NCI-H146 treated with DMSO at 0.1 percent for 48 hours (cell line): Measurements from ENCODE around the gene MIGA1.

Experiments used
- DNase-seq: peaks from one replicate; lab custom pipeline; 2025; ENCODE audit not compliant: unreplicated experiment; lab: John Stamatoyannopoulos, UW

The MIGA1 gene

DNA sequence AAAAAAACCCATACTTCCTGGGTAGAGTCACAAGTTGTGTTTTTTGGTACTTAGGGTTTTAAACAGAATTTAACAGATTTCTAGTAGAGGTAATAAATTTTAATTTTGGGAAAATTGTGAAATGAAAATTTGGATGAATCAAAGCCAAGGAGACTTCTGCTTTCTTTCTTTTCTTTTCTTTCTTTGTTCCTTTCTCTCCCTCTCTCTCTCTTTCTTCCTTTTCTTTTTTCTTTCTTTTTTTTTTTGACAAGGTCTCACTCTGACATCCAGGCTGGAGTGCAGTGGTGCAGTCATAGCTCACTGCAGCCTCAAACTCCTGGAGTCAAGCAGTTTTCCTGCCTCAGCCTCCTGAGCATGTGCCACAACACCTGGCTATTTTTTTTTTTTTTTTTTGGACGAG lies 62.1 kb downstream of the MIGA1 start:
- DNase-seq, result no peak

DNA sequence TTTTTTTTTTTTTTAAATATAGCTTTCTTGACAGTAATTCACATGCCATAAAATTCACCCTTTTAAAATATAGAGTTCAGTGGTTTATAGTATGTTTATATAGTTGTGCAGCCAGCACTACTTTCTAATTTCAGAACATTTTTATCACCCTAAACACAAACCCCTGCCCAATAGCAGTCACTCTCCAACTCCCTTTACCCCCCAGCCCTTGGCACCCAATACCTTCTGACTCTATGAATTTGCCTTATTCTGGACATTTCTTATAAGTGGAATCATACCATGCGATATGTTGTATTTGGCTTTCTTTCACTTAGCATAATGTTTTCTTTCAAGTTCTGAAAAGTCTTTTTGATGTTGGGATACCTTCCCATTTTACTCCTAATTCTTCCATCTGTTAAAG lies 66.5 kb downstream of the MIGA1 start:
- no peak for DNase-seq

DNA sequence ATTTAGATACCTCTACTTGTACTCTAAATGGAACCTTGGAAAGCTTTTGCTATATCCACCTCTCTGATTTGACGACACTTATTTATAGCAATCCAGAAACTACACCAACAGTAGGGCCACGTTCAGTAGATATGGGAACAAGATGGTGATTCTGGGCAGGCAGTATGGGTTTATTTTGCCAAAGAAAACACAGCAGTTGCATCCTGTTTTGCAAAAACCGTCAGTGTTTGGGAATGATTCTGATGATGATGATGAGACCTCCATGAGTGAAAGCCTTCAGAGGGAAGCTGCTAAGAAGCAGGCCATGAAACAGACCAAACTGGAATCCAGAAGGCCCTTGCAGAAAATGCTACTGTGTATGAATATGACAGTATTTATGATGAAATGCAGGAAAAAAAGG lies 67.5 kb downstream of the MIGA1 start:
- DNase-seq, result no peak

DNA sequence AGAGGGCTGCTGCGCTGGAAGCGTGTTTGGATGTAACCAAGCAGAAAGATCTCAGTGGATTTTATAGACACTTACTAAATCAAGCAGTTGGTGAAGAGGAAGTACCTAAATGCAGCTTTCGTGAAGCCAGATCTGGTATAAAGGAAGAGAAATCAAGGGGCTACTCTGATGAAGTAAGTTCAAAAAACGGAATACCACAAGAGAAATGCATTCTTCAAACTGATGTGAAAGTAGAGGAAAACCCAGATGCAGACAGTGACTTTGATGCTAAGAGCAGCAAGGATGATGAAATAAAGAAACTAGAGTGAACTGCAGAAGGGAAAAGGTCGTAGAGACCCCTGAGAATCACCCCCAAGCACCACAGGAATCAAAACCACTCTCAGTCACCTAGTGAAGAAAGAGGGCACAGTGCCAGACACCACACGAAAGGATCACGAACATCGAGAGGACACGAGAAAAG lies 68.2 kb downstream of the MIGA1 start:
- DNase-seq, result no peak

DNA sequence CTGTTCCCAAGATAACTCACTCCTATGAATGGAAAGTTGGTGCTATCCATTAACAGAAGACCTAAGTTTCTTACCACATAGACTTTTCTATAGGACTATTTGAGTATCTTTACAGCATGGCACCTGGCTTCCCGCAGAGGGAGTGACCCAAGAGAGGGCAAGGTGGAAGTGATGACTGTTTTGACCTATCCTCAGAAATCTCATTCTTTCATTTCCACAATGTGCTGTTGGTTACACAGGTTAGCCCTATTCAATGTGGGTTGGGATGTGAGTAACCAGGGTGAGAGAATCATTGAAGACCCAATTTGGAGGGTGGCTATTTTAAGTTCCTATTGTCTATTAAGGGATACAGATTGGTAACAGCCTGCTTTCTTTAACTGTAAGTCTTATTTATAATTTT lies 70.6 kb downstream of the MIGA1 start:
- DNase-seq, result no peak

DNA sequence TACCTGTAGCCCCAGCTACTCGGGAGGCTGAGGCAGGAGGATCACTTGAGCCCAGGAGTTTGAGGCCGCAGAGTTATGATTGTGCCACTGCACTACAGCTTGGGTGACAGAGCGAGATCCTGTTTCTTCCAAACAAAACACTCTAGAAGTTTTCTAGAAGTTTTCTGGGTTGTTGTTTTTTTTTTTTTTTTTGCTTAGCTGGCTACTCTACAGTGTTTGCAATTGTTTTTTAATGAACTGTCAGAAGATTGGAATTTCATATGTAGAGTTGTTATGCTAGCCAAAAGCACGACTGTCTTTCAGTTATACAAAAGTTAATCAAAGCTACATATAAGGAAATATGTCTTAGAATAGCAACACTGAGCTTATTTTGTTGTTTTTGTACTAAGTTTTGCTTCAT lies 78.1 kb downstream of the MIGA1 start:
- DNase-seq, result no peak

DNA sequence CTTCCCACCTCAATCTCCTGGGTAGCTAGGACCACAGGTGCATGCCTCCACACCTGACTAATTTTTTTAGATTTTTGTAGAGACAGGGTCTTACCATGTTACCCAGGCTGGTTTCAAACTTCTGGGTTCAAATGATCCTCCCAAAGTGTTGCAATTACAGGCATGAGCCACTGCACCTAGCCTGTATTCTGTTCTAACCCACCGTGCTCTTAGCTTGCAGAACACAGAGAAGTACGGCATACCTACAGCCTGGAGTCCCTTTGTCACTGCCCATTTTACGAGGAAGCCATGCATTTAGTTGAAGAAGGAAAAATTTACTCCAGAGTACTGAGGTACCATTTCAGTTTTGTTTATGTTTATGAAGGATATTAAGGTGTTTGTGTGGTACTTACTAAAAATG lies 79.3 kb downstream of the MIGA1 start:
- no peak for DNase-seq

DNA sequence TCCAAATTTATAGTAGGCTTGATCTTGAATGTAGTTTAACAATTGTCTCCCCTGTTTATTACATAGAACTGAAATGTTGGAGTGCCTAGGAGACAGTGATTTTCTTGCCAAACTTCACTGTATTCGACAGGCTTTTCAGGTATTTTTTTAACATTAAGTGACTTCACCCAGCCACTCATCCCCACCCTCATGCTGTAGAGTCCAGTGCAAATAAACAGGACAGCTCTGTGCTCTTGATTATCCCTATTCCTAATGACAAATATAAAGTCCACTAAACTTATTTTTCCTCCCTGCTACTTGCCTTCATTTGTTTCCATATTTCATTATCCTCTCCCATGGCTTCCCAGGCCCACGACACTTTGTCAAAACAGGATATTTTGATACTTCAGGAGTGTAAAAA lies 79.8 kb downstream of the MIGA1 start:
- no peak for DNase-seq

DNA sequence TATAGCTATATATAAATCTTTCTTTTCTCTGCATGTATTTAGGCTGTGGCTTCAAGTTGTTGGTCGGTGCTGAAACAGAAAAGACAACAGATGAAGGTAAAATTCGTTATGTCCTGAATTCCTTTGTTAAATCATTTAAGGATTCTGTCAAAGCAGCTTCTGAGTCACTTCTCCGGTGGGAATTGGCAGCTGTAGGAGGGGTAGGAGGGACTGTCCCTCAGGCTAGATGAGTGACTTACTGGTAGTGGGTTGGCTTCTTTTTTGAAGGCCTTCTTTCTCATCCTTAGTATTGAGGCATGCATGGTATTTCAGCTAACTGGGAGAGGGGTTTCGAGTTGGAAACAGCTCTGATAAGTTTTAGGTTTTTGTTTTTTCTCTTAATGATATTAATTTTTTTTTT lies 86.8 kb downstream of the MIGA1 start:
- DNase-seq, result no peak

DNA sequence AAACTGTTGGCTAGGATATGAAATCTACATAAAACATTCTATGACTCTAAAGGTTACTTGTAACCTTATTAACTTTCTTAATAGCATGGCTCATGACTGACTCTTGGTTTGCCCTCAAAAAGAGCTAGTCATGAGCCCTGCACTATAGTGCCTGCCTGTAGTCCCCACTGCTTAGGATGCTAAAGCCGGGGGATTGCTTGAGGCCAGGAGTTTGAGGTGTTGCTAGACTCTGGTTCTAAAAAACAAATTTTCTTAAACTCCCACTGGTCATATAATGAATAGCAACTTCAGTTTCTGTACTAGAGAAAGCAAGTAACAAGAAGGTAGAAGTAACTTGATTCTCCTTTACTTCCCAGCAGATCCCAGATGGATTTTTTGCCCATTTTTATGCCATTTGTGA lies 93.2 kb downstream of the MIGA1 start:
- no peak for DNase-seq

DNA sequence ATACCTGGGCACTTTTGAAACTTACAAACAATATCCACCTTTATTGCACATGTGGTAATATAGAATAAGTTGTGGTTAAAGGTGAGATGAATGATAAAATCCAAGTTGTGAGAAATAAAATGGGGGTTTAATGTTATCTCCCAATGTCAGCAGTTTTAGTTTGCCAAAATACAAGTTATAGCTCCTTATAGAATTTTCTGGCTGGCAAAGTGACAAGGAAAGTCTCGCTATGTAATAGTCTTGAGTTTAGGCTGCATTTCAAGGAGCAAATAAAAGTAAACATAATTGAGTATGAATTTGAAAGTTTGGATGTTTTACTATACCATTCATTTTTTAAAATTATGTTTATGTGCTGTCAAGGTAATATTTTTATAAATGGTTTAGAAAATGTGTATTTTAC lies 94.0 kb downstream of the MIGA1 start:
- no peak for DNase-seq

DNA sequence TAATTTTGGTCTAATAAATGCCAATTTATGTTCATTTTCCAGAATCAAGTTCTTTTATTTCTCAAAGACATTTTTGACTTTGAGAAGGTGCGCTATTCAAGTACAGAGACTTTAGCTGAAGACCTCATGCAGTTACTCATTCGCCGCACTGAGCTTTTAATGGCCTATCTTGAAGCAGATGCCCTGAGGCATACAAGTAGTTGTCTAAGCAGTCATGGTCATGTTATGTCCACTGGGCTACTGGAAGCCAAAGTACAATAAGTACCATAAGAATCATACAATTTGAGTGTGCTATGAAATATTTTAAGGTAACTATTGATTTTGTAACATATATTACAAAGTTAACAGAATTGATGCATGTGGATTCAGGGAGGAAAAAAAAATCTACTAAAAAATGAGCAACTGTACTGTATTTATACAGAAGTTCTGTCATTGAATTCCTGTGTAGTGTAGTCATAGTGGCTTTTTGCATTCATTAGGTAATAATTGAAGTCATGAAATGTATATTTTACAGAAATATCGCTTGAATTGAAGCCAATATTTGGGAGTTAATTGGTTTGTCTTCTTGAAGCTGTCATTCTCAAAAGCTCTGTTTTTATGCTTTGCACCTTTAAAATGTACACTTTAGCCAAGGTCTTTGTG lies 95.5 kb downstream of the MIGA1 start:
- no peak for DNase-seq

DNA sequence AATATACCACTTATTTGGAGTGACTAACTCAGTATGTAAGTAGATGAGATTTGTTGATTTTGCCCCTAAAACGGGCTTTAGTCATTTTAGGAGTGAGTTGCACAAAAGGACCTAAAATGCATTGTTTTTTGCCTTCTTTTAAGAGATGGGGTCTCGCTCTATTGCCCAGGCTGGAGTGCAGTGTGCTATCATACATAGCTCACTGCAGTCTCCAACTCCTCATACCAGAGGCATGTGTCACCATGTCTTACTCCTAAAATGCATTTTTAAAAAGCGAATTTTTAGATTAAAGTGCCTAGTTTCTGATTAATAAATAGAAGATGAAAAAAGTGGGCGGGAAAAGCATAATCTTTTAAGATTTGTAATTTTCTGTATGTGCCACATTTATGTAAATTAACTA lies 97.4 kb downstream of the MIGA1 start:
- DNase-seq, result no peak

DNA sequence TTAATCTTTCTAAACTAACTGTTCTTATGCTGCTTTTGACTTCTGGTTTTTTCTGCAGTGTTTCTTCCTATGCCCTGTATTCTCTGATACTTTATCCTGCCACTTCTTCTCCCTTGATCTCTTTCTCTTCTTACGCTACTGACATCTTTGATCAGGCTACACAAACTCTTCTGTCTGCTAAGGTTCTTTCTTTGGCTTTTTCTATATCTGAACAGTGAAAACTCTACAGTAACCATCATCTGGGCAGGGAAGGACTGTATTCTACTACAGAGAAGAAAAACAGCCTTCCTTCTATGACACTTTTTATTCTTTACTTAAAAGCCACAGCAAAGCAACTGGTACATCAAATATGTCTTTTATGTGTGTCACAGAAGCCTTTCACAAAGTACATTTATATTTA lies 101.6 kb downstream of the MIGA1 start:
- no peak for DNase-seq

DNA sequence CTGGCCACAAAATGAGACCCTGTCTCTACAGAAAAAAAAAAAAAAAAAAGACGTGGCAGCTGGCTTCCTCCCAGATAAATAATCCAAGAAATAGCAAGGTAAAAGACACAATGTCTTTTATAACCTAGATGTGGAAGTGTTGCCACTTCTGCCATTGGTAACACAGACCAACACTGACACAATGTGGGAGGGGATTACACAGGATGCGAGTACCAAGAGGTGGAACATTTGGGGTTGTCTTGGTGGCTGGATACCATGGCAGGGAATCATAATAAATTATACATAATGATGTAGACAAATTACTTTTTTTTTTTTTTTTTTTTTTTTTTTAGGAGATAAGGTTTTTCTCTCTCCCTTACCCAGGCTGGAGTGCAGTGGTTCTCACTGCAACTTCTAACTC lies 103.0 kb downstream of the MIGA1 start:
- DNase-seq, result no peak

DNA sequence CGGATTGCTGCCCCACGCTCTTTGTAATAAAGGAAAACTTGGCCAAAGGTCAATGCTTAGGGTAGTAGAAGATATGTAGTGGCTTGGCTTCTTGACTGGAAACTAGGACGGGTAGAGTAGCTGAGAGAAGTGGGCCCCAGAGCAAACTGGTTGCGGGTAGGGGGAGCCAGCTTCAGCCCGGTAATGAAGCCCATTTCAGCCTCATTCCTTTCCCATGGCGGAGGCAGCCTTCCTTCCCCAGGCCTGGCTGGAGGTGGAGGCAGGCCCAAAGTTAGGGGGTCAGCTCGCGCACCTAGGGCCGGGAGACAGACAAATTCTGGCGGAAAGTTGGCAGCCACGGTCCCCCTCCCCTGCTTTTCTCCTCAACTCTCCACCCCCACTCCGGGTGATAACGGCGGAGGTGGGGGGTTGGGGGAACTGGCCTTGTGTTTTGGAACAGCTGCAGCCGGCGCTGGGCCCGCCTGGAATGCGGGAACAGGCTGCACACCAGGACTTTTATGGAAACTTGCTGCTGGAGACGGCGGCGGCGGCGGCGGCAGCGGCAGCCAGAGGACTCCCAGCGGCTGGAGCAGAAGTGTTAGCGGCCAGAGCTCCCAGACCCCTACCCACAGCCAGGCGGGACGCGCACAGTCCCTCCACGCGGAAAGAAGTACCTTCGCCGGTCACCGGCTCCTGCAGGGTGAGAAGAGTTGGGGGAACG lies 108.8 kb downstream of the MIGA1 start, which contains the start of gene NEXN:
Gene NEXN, plus strand, starts transcription at position 544 of the 700 bp plus-strand sequence. CDS start 27,483 bp downstream, outside the sequence.
- no peak for DNase-seq

DNA sequence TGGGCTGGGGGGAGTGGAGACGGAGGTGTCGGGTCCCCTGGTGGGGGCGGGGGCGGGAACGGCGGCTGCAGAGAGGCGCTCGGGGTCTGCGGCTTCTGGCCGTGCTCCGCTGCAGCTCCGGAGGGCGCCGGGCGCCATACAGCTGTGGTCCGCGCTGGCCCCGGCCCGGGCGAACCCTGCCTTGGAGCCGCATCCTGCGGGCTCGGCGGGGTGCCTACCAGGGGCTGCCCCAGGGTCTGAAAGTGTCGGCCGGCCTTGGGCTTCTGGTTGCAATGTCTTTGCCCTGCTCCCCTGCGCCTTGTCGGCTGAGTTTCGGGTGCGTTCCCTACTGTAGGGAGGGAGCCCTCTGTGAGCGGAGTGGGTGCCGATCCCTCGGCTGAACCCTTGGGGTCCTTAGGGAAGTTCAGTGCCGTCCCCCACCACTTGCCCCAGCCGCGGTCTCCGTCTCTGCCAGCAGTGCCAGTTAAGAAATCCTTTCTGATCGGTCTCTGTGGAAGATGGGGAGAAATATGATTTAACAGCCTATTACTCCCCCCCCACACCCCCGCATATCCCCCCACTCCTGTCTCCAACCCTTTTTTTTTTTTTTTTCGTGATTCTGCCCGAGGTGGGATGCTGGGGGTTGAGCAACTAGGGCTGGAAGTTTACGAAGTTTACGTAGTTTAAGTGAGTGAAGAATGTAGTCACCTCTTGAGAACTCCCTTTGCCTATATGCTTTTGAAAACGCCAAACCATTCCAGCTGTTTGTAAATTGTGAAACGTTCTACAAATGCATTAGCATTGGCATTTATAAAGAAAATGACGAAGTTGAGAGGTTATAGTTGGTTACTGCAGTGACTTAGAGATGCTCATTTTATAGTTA lies 109.6 kb downstream of the MIGA1 start:
- DNase-seq, result no peak

DNA sequence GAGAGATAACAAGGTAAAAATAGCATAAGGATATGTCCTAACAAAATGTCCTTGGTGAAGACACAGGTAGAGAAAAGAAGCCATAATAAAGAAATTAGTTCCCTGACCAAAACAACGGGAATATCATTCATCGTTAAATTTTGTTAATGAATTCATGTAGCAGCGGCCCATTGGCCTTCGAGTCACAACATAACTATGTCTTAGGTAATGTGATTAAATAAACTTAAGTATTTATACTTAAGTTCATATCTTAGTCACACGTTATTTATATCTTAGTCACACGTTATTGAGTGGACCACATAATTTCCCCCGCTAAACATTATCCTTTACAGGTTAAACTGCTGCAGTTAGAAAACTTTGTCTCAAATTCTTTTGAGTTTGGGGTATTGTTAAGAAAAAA lies 110.2 kb downstream of the MIGA1 start:
- DNase-seq, result no peak

DNA sequence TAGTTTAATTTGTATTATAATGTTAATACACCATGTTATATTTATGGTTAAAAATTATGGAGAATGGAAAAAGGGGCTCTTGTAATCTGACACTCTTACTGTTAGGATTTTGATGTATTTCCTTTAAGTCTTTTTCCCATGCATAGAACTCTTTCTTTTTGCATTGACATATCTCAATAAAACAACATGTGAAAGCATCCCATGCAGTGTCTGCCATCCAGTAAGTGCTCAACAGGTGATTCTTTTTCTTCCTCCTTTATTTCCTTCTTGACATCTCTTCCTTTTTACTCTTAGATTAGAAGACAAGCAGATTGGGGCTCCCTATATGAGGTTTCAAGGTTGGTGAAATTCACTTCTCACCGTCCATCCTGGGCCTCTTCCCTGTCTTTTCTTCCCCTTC lies 111.8 kb downstream of the MIGA1 start:
- DNase-seq, result no peak

DNA sequence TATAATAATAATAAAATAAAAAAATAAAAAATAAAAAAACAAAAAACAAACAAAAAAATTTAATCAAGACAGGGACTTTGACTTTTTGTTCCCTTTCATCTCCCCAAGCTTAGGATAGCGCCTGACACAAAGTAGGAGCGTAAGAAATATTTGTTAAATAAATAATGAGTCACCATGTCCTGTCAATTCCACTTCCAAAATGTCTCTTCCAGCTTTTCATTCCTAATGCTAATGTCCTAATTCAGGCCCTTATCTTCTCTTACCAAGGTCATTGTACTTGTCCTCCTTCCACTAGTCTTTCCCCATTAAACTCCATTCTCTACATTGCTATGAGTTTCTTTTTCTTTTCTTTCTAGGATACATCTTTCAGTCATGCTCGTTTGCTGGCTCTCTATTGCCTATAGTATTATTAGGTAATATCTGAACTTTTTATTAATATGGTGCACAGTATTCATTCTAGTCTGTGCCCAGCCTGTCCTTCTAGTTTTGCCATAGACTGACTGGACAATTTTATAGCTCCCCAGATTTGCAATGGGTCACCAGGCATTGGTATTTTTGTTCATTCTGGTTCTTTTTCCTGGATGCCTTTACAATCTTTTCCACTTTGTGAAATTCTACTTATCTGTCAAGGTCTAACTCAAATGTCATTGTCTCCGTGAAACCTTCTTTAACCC lies 120.3 kb downstream of the MIGA1 start:
- DNase-seq, result no peak

DNA sequence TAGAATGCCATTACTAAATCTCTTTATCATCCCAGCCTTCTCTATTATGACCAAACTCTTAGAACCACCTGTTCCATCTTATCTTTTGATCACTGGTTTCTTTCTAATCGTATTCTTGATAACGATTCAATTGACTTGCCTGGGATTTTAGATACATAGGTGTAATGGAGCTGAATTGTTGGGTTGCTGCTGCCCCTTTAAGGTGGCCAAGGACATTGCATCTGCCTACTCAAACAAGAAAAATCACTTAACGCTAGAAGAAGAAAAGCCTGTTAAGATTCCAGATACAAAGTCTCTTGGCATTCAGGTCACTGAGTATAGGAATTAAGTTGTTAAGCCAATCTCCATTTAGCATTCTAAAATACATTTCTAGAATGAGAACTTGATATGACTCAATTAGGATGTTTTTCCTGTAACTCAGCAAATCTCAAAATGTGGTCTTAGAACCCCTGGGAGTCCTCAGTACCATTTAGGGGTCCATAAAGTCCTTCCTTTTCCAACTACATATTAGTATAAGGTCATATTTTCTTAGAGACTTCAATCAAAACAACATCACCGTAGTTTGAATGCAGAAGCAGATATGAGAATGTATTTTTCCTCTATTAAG lies 121.3 kb downstream of the MIGA1 start:
- peak; percentile 4 for DNase-seq
